MM.1S (cell line): ENCODE data around the gene ZNF787.

ENCODE experiments used
- CTCF ChIP-seq: fragments of 300-600 bp; sonication (generic); IDR thresholded peaks from 2 replicates; pipeline ENCODE4 v1.5.1; 2016; ENCODE audit warnings: antibody characterized with exemption, low read length, mixed read lengths
- EZH2phosphoT487 ChIP-seq: fragments of 300-600 bp; sonication (generic); IDR thresholded peaks from 2 replicates; pipeline ENCODE4 v1.6.1; 2018; ENCODE audit warnings: antibody characterized with exemption, low read length

GRCh38 chr19:56167064-56167578 lies 46.0 kb upstream of the ZNF787 start:
- TF ChIP-seq CTCF (no peak), EZH2phosphoT487 (no peak)
